HUES64 (cell line): ENCODE measurements around the gene TGFBR3.

Source experiments
- H3K27ac ChIP-seq: 2 replicates; pipeline ENCODE4 v1.7.0; 2013; ENCODE audit warnings: low read depth, low read length, inconsistent platforms
- H3K27me3 ChIP-seq: 2 replicates; pipeline ENCODE4 v1.6.1; 2013; ENCODE audit warnings: mild to moderate bottlenecking, low read length; ENCODE audit not compliant: insufficient read depth
- H3K36me3 ChIP-seq: 2 replicates; pipeline ENCODE4 v1.6.1; 2013; ENCODE audit warnings: mild to moderate bottlenecking, low read length; ENCODE audit not compliant: insufficient read depth
- H3K4me1 ChIP-seq: 2 replicates; pipeline ENCODE4 v1.6.1; 2013; ENCODE audit warnings: mild to moderate bottlenecking, low read length, moderate library complexity; ENCODE audit not compliant: insufficient read depth
- H3K4me3 ChIP-seq: 2 replicates; pipeline ENCODE4 v1.5.1; 2013; ENCODE audit warnings: mild to moderate bottlenecking, low read length, moderate library complexity
- H3K9ac ChIP-seq: 2 replicates; pipeline ENCODE4 v1.6.1; 2013; ENCODE audit warnings: mild to moderate bottlenecking, low read depth, low read length
- H3K9me3 ChIP-seq: 2 replicates; pipeline ENCODE4 v1.6.1; 2013; ENCODE audit warnings: low read depth, low read length; ENCODE audit not compliant: insufficient read depth
- WGBS: fragments of 150-250, 120-280 bp; methylation state at CpG from one replicate; pipeline ENCODE4 v1.1.7; 2013; ENCODE audit warnings: missing lambda C conversion rate; 5-methylcytosine and 5-hydroxymethylcytosine counted together

TGFBR3 gene

DNA sequence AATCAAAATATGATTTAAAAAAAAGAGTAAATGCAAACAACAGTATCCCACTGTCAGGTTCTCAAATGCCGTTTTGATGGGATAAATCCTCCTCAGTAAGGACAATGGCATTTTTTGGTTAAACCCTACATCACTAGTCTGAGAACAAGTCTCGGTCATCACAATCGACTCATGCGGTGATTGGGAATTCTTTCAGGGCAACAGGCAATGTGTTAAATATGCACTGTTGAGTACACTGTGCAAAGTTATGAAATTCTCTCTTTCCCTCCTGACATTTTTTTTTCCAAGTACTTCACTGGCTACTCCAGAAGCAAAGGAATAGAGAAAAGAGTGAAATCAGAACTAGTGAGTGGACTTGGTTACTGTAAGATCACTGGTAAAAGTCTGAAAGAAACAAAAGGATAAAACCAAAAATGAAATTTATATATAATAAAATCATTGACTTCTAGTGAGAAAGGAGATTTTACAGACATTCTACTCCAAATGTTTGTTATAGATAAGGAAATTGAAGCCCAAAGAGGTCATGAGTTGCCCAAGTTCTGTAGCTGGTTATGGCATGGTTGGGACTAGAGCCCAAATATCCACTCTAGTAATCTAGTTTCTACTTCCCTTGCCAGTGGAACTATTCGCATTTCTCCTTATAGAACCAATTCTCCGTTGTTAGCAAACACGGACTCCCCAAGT lies 111.3 kb downstream of the TGFBR3 start:
- peaks cover 21% of the 10 kb centered on the region for H3K4me1 ChIP-seq
- WGBS = 93% methylated on average over 7 of the region's 7 CpGs

DNA sequence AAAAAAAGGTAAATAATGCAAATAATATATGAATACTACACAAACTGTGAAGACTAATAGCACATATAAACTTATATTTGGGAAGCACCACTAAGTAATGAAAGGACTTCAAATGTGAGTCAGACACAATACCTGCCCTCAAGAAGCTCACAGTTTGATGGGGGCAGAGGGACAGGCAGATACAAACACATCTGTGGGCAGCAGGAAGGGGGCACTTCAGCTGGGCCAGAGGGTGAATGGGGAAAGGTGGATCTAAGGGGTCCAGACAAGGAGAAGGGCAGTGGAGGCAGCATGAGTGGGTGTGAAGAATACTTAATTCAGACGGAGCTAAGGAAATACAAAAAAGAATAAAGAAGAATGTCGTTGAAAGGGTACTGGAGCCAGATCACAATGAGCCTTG lies 114.2 kb downstream of the TGFBR3 start:
- Histone ChIP-seq H3K36me3 (no peaks in the 10 kb centered on the region), H3K9me3 (no peaks in the 10 kb centered on the region), H3K4me1 (peaks cover 7% of the 10 kb centered on the region), H3K27me3 (no peaks in the 10 kb centered on the region), H3K27ac (no peak overlapping the region), H3K9ac (no peak overlapping the region), H3K4me3 (no peak overlapping the region)
- WGBS = 96% methylated on average over 2 of the region's 2 CpGs

More for the DNA sequence above, 111.3 kb downstream of the TGFBR3 start:
- no peak overlapping the region for H3K4me3 ChIP-seq
- no peaks in the 10 kb centered on the region for H3K9me3 ChIP-seq
- no peak overlapping the region for H3K27ac ChIP-seq
- no peaks in the 10 kb centered on the region for H3K36me3 ChIP-seq
- H3K27me3 ChIP-seq = no peaks in the 10 kb centered on the region
- no peak overlapping the region for H3K9ac ChIP-seq

DNA sequence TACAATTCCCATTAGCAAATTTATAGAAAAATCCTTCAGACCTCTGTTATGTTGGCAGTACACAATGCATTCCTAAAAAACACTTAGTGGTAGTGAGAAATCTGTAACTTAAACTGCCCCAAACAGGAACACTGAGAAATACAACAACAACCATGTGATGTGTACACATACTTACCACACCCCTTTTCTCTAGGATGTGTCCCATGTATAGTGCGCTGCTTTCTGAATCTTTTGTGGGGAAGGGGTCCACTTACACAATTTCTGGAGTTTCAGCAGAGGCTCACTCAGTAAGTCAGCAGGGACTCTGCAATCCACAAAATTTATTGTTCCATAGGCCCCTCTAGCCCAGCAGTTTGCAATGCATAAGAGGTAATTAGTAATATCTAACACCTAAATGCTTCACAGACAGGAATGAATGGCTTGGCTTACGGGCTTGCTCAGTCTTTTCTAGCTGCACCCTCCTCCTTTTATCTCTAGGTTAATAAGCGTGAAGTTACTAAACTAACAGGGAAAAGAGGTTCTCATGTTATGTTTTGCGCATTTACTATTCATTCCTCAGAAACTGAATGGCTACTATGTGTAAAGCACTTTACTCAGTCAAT lies 115.2 kb downstream of the TGFBR3 start:
- Histone ChIP-seq H3K27me3 (no peaks in the 10 kb centered on the region), H3K27ac (no peak overlapping the region), H3K9me3 (no peaks in the 10 kb centered on the region), H3K4me1 (peaks cover 7% of the 10 kb centered on the region), H3K9ac (no peak overlapping the region), H3K36me3 (no peaks in the 10 kb centered on the region), H3K4me3 (no peak overlapping the region)
- 80% methylated on average over 3 of the region's 4 CpGs for WGBS

DNA sequence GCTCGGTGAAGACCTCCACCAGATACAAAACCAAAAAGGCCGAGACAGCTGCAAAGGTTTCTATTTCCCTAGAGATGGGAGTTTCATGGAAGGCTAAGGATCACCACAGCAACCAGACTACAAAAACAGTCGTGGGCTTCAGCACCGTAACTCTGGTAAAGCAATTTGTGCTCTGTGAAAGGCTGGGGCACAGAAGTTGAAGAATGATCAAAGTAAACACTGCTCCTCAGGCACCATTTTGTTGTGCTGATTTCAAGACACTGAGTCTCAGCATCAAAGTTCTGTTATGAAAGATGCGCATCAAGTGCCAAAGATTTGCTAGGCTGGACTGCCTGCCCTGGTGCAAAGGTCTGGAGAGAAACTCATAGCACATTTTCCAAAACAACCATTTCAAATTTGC lies 116.2 kb downstream of the TGFBR3 start:
- no peak overlapping the region for H3K9ac ChIP-seq
- H3K27me3 ChIP-seq = no peaks in the 10 kb centered on the region
- WGBS = 81% methylated on average over 5 of the region's 5 CpGs

DNA sequence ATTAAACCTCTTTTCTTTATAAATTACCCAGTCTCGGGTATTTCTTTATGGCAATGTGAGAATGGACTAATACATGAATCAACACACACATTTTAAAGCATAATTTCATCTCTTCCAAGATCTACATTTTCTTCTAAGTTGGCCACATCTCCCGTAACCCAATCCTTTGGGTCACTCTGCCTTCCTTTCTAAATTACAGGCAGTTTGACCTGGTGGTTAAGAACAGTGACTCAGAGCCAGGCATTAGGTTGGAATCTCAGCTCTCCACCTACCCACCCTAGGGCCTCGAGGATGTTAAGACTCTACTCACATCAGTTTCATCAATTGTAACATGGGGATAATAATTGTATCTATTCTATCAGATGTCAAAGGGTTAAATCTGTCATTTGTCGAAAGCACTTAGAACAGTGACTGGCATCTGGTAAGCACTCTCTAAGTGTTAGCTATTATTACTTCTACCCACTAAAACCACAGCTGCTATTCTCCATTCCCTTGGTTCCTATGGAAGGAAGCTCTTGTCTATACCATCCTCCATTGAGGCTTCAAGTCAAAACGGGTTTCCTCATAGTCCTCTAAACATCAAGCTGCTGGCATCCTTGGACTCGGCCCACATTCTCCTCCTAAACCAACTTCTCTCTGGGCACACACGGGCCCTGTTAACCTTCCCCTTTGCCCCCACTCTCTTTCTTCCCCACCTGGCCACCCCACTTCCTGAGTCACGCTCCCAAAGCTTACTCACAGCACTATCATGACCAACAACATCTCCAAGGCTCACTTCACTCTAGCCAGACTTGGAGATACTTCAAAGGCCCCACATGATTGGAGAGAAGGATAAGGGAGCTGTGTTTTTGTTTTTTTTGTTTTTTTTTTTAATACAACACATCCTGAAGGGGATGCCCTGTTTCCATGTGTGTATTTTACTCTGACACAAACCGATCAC lies 116.9 kb downstream of the TGFBR3 start:
- no peaks in the 10 kb centered on the region for H3K9me3 ChIP-seq
- WGBS = 83% methylated on average over 8 of the region's 9 CpGs
- no peak overlapping the region for H3K27ac ChIP-seq
- no peak overlapping the region for H3K4me3 ChIP-seq
- no peak overlapping the region for H3K9ac ChIP-seq
- H3K27me3 ChIP-seq = no peaks in the 10 kb centered on the region
- H3K4me1 ChIP-seq = peaks cover 9% of the 10 kb centered on the region
- H3K36me3 ChIP-seq = no peaks in the 10 kb centered on the region

More for the DNA sequence above, 116.2 kb downstream of the TGFBR3 start:
- Histone ChIP-seq H3K36me3 (no peaks in the 10 kb centered on the region), H3K9me3 (no peaks in the 10 kb centered on the region), H3K4me1 (peaks cover 7% of the 10 kb centered on the region), H3K27ac (no peak overlapping the region), H3K4me3 (no peak overlapping the region)

DNA sequence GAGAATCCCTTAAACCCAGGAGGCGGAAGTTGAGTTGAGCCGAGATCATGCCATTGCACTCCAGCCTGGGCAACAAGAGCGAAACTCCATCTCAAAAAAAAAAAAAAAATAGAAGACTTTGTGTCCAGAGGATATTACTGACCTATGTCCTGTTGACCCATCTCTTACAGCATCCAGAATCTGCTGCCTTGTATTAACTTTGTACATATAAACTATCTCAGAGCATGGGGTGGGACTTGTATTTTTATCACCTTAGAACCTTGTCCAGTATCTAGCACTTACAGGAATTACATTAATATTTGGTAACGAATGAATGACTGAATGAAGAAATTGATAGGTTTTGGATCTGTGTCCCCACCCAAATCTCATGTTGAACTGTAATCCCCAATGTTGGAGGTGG lies 117.8 kb downstream of the TGFBR3 start:
- no peak overlapping the region for H3K27ac ChIP-seq
- H3K4me1 ChIP-seq = peaks cover 10% of the 10 kb centered on the region
- no peaks in the 10 kb centered on the region for H3K36me3 ChIP-seq
- H3K27me3 ChIP-seq = no peaks in the 10 kb centered on the region
- H3K4me3 ChIP-seq = no peak overlapping the region
- no peak overlapping the region for H3K9ac ChIP-seq
- 95% methylated on average over 4 of the region's 4 CpGs for WGBS
- H3K9me3 ChIP-seq = no peaks in the 10 kb centered on the region

DNA sequence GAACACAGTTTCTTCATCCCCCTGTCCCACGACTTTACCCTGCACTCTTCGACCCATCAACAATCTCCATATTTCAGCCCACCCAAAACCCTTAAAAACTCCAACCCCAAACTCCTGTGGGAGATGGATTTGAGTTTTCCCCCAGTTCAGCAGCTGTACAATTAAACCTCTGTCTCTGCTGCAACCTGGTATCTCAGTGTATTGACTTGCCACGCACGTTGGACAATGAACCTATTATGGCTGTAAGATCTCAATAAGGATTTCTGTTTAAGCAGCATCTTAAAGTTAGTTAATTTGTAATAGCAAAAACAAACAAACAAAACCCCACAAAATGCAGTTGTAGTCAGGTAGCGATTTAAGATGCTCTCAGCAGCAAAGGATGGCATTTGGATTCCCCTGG lies 119.1 kb downstream of the TGFBR3 start:
- no peak overlapping the region for H3K9ac ChIP-seq
- no peak overlapping the region for H3K4me3 ChIP-seq
- H3K9me3 ChIP-seq = no peaks in the 10 kb centered on the region
- H3K27me3 ChIP-seq = no peaks in the 10 kb centered on the region
- no peaks in the 10 kb centered on the region for H3K36me3 ChIP-seq
- 93% methylated on average over 5 of the region's 5 CpGs for WGBS
- H3K27ac ChIP-seq = no peak overlapping the region
- peaks cover 10% of the 10 kb centered on the region for H3K4me1 ChIP-seq

DNA sequence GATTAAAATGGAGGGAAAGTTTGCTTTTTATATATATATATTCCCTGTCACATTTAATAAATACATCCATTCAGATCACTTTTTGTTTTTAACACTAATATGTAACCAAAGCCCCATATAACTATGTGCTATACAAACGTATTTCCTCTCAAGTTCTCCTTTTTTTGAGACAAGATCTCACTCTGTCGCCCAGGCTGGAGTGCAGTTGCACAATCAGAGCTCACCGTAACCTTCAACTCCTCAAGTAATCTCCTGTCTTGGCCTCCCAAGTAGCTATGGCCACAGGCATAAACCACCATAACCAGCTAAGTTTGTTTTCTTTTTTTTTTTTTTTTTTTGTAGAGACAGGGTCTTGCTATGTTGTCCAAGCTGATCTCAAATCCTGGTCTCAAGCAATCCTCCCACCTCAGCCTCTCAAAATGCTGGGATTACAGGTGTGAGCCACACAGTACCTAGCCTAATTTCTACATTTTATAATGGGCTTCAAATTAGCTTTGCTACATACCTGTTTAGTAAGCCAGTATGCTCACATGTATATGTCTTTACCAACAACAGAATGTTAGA lies 120.0 kb downstream of the TGFBR3 start:
- H3K9ac ChIP-seq = no peak overlapping the region
- no peak overlapping the region for H3K27ac ChIP-seq
- no peaks in the 10 kb centered on the region for H3K9me3 ChIP-seq
- 91% methylated on average over 3 of the region's 3 CpGs for WGBS
- no peak overlapping the region for H3K4me3 ChIP-seq
- H3K36me3 ChIP-seq = no peaks in the 10 kb centered on the region
- peaks cover 17% of the 10 kb centered on the region for H3K4me1 ChIP-seq
- H3K27me3 ChIP-seq = no peaks in the 10 kb centered on the region

DNA sequence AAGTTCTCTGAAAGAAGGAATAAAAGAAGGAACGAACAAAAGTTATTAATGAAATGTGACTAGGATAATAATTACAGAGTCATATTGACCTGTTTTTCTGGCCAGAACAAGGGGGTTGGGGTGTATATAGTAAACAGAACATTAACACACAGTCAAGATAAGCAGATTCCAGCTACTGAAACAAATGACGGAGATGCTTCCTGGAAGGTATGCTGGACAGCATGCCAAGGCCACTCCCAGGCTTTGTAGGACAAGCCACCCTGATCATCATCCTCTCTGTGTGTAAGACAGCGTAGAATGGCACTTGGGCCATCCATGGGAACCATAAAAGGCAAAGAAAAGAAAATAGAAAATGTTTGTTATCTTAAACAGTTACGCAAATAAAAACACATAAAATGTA lies 120.7 kb downstream of the TGFBR3 start:
- H3K36me3 ChIP-seq = no peaks in the 10 kb centered on the region
- H3K4me3 ChIP-seq = no peak overlapping the region
- no peaks in the 10 kb centered on the region for H3K27me3 ChIP-seq
- no peaks in the 10 kb centered on the region for H3K9me3 ChIP-seq
- peaks cover 17% of the 10 kb centered on the region for H3K4me1 ChIP-seq
- WGBS = 95% methylated on average over 3 of the region's 4 CpGs
- H3K9ac ChIP-seq = no peak overlapping the region
- no peak overlapping the region for H3K27ac ChIP-seq

DNA sequence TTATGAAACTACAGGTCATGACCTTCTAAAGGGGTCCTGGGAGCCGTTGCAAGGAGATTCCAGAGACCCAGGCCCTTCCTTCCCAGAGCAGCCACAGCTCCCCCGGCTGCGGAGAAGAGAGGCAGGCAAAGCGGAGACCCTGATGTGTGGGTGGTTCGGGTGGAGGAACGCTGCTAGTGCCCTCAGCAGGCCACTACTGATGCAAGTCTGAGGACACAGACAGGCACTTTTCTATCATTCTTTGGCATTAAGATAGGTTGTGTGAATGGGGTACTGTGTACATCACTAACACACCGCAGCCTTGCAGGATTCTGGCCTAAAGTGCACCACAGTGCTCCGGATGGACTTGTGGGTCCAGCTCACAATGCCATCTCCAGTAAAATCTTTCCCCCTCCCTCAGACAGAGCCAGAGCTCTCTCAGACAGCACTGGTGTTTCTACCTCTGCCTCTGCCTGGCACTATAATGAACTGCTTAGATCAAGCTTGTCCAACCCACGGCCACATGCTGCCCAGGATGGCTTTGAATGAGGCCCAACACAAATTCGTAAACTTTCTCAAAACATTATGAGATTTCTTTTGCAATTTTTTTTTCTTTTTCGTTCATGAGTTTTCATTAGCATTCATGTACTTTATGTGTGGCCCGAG lies 121.4 kb downstream of the TGFBR3 start:
- WGBS = 70% methylated on average over 12 of the region's 12 CpGs
- Histone ChIP-seq H3K36me3 (no peaks in the 10 kb centered on the region), H3K4me1 (peaks cover 12% of the 10 kb centered on the region), H3K9me3 (no peaks in the 10 kb centered on the region), H3K9ac (no peak overlapping the region), H3K27me3 (no peaks in the 10 kb centered on the region), H3K27ac (no peak overlapping the region), H3K4me3 (no peak overlapping the region)
